GM19324 (cell line): ENCODE data around the gene CHADL.
"Not testable (repeated sequence)": the region's sequence is repeated elsewhere in the genome, so short reads cannot be mapped to it uniquely, and the experiment has no call there.

ENCODE experiments used
- ATAC-seq: cut with Tn5 transposase; IDR thresholded peaks from one replicate; pipeline ENCODE4 v1.9.1; 2021; ENCODE audit warnings: mild to moderate bottlenecking, moderate library complexity; ENCODE audit not compliant: unreplicated experiment, low FRiP score

CHADL gene

GRCh38 chr22:41240377-41241132 lies at the start of gene CHADL:
Gene CHADL (minus strand): TSS chr22:41240931. CDS start chr22:41240881, 50 bp downstream.
- no peak for ATAC-seq

- no peak for ATAC-seq
Measured at GRCh38 chr22:41289671-41290070, 48.9 kb upstream of the CHADL start.

- no peak for ATAC-seq
Measured at GRCh38 chr22:41288245-41288946, 47.7 kb upstream of the CHADL start.

GRCh38 chr22:41286639-41287091 lies 45.9 kb upstream of the CHADL start:
- peak; percentile 8 for ATAC-seq

- ATAC-seq = peak; percentile 95
Measured at GRCh38 chr22:41285820-41286638, 45.3 kb upstream of the CHADL start, which contains the start of gene RANGAP1. Gene RANGAP1 (minus strand): TSS chr22:41286187. CDS start chr22:41281044, 5,143 bp downstream.

GRCh38 chr22:41285441-41285819 lies 44.7 kb upstream of the CHADL start:
- ATAC-seq = no peak

- ATAC-seq = no peak
Measured at GRCh38 chr22:41284465-41284864, 43.7 kb upstream of the CHADL start.

- no peak for ATAC-seq
Measured at GRCh38 chr22:41280854-41281253, 40.1 kb upstream of the CHADL start.

- ATAC-seq = no peak
Measured at GRCh38 chr22:41280065-41280464, 39.3 kb upstream of the CHADL start.

GRCh38 chr22:41274856-41275255 lies 34.1 kb upstream of the CHADL start:
- no peak for ATAC-seq

- no peak for ATAC-seq
Measured at GRCh38 chr22:41273128-41273527, 32.4 kb upstream of the CHADL start.

GRCh38 chr22:41271787-41272186 lies 31.1 kb upstream of the CHADL start:
- no peak for ATAC-seq

GRCh38 chr22:41267958-41268357 lies 27.2 kb upstream of the CHADL start:
- ATAC-seq = no peak

GRCh38 chr22:41264408-41264941 lies 23.7 kb upstream of the CHADL start:
- ATAC-seq = no peak

- no peak for ATAC-seq
Measured at GRCh38 chr22:41263704-41264103, 23.0 kb upstream of the CHADL start.

GRCh38 chr22:41262250-41262765 lies 21.6 kb upstream of the CHADL start:
- ATAC-seq = no peak

- no peak for ATAC-seq
Measured at GRCh38 chr22:41261541-41262249, 21.0 kb upstream of the CHADL start.

- ATAC-seq = no peak
Measured at GRCh38 chr22:41260871-41261270, 20.1 kb upstream of the CHADL start.

GRCh38 chr22:41259756-41260155 lies 19.0 kb upstream of the CHADL start:
- ATAC-seq = not testable (repeated sequence)

- ATAC-seq = no peak
Measured at GRCh38 chr22:41257696-41258095, 17.0 kb upstream of the CHADL start.
